Measurements from ENCODE around the gene IER5.

The IER5 gene

GRCh38 chr1:181094416-181095212 lies 6.1 kb downstream of the IER5 start:
- peak overlapping the region; percentile 0 for H3K4me3 ChIP-seq (ENCODE audit: low read depth, low read length)
- peak; percentile 93 for DNase-seq (ENCODE audit: low read depth)

GRCh38 chr1:181095260-181095659 lies 6.8 kb downstream of the IER5 start:
- DNase-seq (ENCODE audit: low read depth): no peak
- no peak overlapping the region for H3K4me3 ChIP-seq (ENCODE audit: low read depth, low read length)

- no peak overlapping the region for H3K4me3 ChIP-seq (ENCODE audit: low read depth, low read length)
- DNase-seq (ENCODE audit: low read depth): no peak
These were observed 7.3 kb downstream of the IER5 start for GRCh38 chr1:181095763-181096184.

GRCh38 chr1:181097242-181097641 lies 8.7 kb downstream of the IER5 start:
- DNase-seq (ENCODE audit: low read depth): no peak
- H3K4me3 ChIP-seq (ENCODE audit: low read depth, low read length): no peak overlapping the region

- DNase-seq (ENCODE audit: low read depth): peak; percentile 45
- no peak overlapping the region for H3K4me3 ChIP-seq (ENCODE audit: low read depth, low read length)
These were observed 10.9 kb downstream of the IER5 start for GRCh38 chr1:181099152-181100014.

GRCh38 chr1:181100015-181100905 lies 11.8 kb downstream of the IER5 start:
- no peak for DNase-seq (ENCODE audit: low read depth)
- H3K4me3 ChIP-seq (ENCODE audit: low read depth, low read length): no peak overlapping the region

- no peak for DNase-seq (ENCODE audit: low read depth)
These were observed 12.4 kb downstream of the IER5 start for GRCh38 chr1:181100934-181101333.

GRCh38 chr1:181101581-181102226 lies 13.2 kb downstream of the IER5 start:
- DNase-seq (ENCODE audit: low read depth): no peak
- H3K4me3 ChIP-seq (ENCODE audit: low read depth, low read length): no peak overlapping the region

More at GRCh38 chr1:181100934-181101333, 12.4 kb downstream of the IER5 start:
- no peak overlapping the region for H3K4me3 ChIP-seq (ENCODE audit: low read depth, low read length)

GRCh38 chr1:181102841-181103240 lies 14.3 kb downstream of the IER5 start:
- DNase-seq (ENCODE audit: low read depth): no peak
- H3K4me3 ChIP-seq (ENCODE audit: low read depth, low read length): no peak overlapping the region

- H3K4me3 ChIP-seq (ENCODE audit: low read depth, low read length): no peak overlapping the region
- DNase-seq (ENCODE audit: low read depth): no peak
These were observed 14.9 kb downstream of the IER5 start for GRCh38 chr1:181103399-181103798.

GRCh38 chr1:181104042-181104789 lies 15.7 kb downstream of the IER5 start:
- no peak for DNase-seq (ENCODE audit: low read depth)
- peak overlapping the region; percentile 78 for H3K4me3 ChIP-seq (ENCODE audit: low read depth, low read length)

- no peak for DNase-seq (ENCODE audit: low read depth)
These were observed 16.3 kb downstream of the IER5 start for GRCh38 chr1:181104790-181105133.

GRCh38 chr1:181105134-181106021 lies 16.9 kb downstream of the IER5 start:
- H3K4me3 ChIP-seq (ENCODE audit: low read depth, low read length): peak overlapping the region; percentile 78
- peak; percentile 65 for DNase-seq (ENCODE audit: low read depth)

More at GRCh38 chr1:181104790-181105133, 16.3 kb downstream of the IER5 start:
- peak overlapping the region; percentile 78 for H3K4me3 ChIP-seq (ENCODE audit: low read depth, low read length)

- no peak overlapping the region for H3K4me3 ChIP-seq (ENCODE audit: low read depth, low read length)
- no peak for DNase-seq (ENCODE audit: low read depth)
These were observed 17.5 kb downstream of the IER5 start for GRCh38 chr1:181106022-181106312.

GRCh38 chr1:181106479-181106878 lies 18.0 kb downstream of the IER5 start:
- H3K4me3 ChIP-seq (ENCODE audit: low read depth, low read length): no peak overlapping the region
- no peak for DNase-seq (ENCODE audit: low read depth)

- no peak overlapping the region for H3K4me3 ChIP-seq (ENCODE audit: low read depth, low read length)
- no peak for DNase-seq (ENCODE audit: low read depth)
These were observed 19.2 kb downstream of the IER5 start for GRCh38 chr1:181107711-181108110.

GRCh38 chr1:181108304-181108867 lies 19.9 kb downstream of the IER5 start:
- DNase-seq (ENCODE audit: low read depth): no peak

More at GRCh38 chr1:181108304-181108867, 19.9 kb downstream of the IER5 start:
- no peak overlapping the region for H3K4me3 ChIP-seq (ENCODE audit: low read depth, low read length)

Data from skeletal muscle cell (primary cell).